ENCODE results near the gene BAG2.

BAG2 gene

GRCh38 chr6:57172136-57173055 is at the start of gene BAG2:
Gene BAG2, plus strand, starts transcription at chr6:57172326. Its CDS starts 372 bp downstream, at chr6:57172698.
- peak; percentile 6 for DNase-seq

GRCh38 chr6:57123111-57123510 is 49.0 kb upstream of the BAG2 start:
- no peak for DNase-seq

- no peak for DNase-seq
Observed at GRCh38 chr6:57127763-57128162, 44.4 kb upstream of the BAG2 start.

GRCh38 chr6:57130661-57131177 is 41.4 kb upstream of the BAG2 start:
- no peak for DNase-seq

GRCh38 chr6:57134954-57135353 is 37.2 kb upstream of the BAG2 start:
- DNase-seq: no peak

GRCh38 chr6:57135885-57136284 is 36.2 kb upstream of the BAG2 start:
- no peak for DNase-seq

- DNase-seq: no peak
Observed at GRCh38 chr6:57137350-57137749, 34.8 kb upstream of the BAG2 start.

- no peak for DNase-seq
Observed at GRCh38 chr6:57138026-57138425, 34.1 kb upstream of the BAG2 start.

GRCh38 chr6:57141451-57142177 is 30.5 kb upstream of the BAG2 start:
- no peak for DNase-seq

GRCh38 chr6:57142178-57142525 is 30.0 kb upstream of the BAG2 start:
- DNase-seq: no peak

GRCh38 chr6:57143690-57144089 is 28.4 kb upstream of the BAG2 start:
- DNase-seq: no peak

- no peak for DNase-seq
Observed at GRCh38 chr6:57147401-57147800, 24.7 kb upstream of the BAG2 start.

GRCh38 chr6:57147955-57148858 is 23.9 kb upstream of the BAG2 start:
- no peak for DNase-seq

- no peak for DNase-seq
Observed at GRCh38 chr6:57158658-57159057, 13.5 kb upstream of the BAG2 start.

GRCh38 chr6:57159127-57159526 is 13.0 kb upstream of the BAG2 start:
- no peak for DNase-seq

GRCh38 chr6:57162028-57162427 is 10.1 kb upstream of the BAG2 start:
- DNase-seq: no peak

- no peak for DNase-seq
Observed at GRCh38 chr6:57162516-57162915, 9.6 kb upstream of the BAG2 start.

- no peak for DNase-seq
Observed at GRCh38 chr6:57163956-57164355, 8.2 kb upstream of the BAG2 start.

- no peak for DNase-seq
Observed at GRCh38 chr6:57165080-57165479, 7.0 kb upstream of the BAG2 start.

- no peak for DNase-seq
Observed at GRCh38 chr6:57173056-57173885, 1.1 kb downstream of the BAG2 start.

- no peak for DNase-seq
Observed at GRCh38 chr6:57173886-57174510, 1.9 kb downstream of the BAG2 start.

GRCh38 chr6:57174511-57174907 is 2.4 kb downstream of the BAG2 start:
- no peak for DNase-seq
